ENCODE measurements around the gene PAM16.

Gene PAM16

GRCh38 chr16:4382795-4383357 lies 31.8 kb upstream of the PAM16 start:
- Histone ChIP-seq H3K4me3 (ENCODE audit: low read depth, low read length) (no peak overlapping the region), H3K4me1 (ENCODE audit: control insufficient read depth, insufficient read depth, low read length, unreplicated experiment) (peaks cover 52% of the 10 kb centered on the region), H2AFZ (ENCODE audit: low read length, unreplicated experiment) (no peak overlapping the region), H3K36me3 (ENCODE audit: insufficient read depth, low read length) (peaks cover 16% of the 10 kb centered on the region; the same call in 1 of the 2 replicates), H3K27me3 (ENCODE audit: insufficient read depth, low read length) (no peaks in the 10 kb centered on the region), H3K27ac (ENCODE audit: low read depth, low read length) (0 out of 2 replicates have a peak overlapping the region, but pooled peaks have one; percentile 32), H3K79me2 (ENCODE audit: control insufficient read depth, insufficient read depth, low read length, unreplicated experiment) (peaks cover 17% of the 10 kb centered on the region)

GRCh38 chr16:4381935-4382794 lies 31.0 kb upstream of the PAM16 start:
- Histone ChIP-seq H3K27me3 (ENCODE audit: insufficient read depth, low read length) (no peaks in the 10 kb centered on the region), H3K36me3 (ENCODE audit: insufficient read depth, low read length) (peaks cover 16% of the 10 kb centered on the region; the same call in 1 of the 2 replicates), H3K27ac (ENCODE audit: low read depth, low read length) (no peak overlapping the region), H2AFZ (ENCODE audit: low read length, unreplicated experiment) (no peak overlapping the region), H3K4me3 (ENCODE audit: low read depth, low read length) (no peak overlapping the region), H3K79me2 (ENCODE audit: control insufficient read depth, insufficient read depth, low read length, unreplicated experiment) (peaks cover 23% of the 10 kb centered on the region), H3K4me1 (ENCODE audit: control insufficient read depth, insufficient read depth, low read length, unreplicated experiment) (peaks cover 52% of the 10 kb centered on the region)

GRCh38 chr16:4381072-4381934 lies 30.2 kb upstream of the PAM16 start:
- H2AFZ ChIP-seq (ENCODE audit: low read length, unreplicated experiment): no peak overlapping the region
- H3K79me2 ChIP-seq (ENCODE audit: control insufficient read depth, insufficient read depth, low read length, unreplicated experiment): peaks cover 31% of the 10 kb centered on the region
- H3K4me3 ChIP-seq (ENCODE audit: low read depth, low read length): no peak overlapping the region
- no peaks in the 10 kb centered on the region for H3K27me3 ChIP-seq (ENCODE audit: insufficient read depth, low read length)
- no peak overlapping the region for H3K27ac ChIP-seq (ENCODE audit: low read depth, low read length)
- peaks cover 16% of the 10 kb centered on the region; the same call in 1 of the 2 replicates for H3K36me3 ChIP-seq (ENCODE audit: insufficient read depth, low read length)
- H3K4me1 ChIP-seq (ENCODE audit: control insufficient read depth, insufficient read depth, low read length, unreplicated experiment): peaks cover 51% of the 10 kb centered on the region

- no peak overlapping the region for H2AFZ ChIP-seq (ENCODE audit: low read length, unreplicated experiment)
- H3K4me3 ChIP-seq (ENCODE audit: low read depth, low read length): no peak overlapping the region
- no peaks in the 10 kb centered on the region for H3K27me3 ChIP-seq (ENCODE audit: insufficient read depth, low read length)
- H3K79me2 ChIP-seq (ENCODE audit: control insufficient read depth, insufficient read depth, low read length, unreplicated experiment): peaks cover 37% of the 10 kb centered on the region
- peak overlapping the region; percentile 10; the same call in 1 of the 2 replicates for H3K27ac ChIP-seq (ENCODE audit: low read depth, low read length)
- H3K36me3 ChIP-seq (ENCODE audit: insufficient read depth, low read length): peaks cover 16% of the 10 kb centered on the region; the same call in 1 of the 2 replicates
- peaks cover 51% of the 10 kb centered on the region for H3K4me1 ChIP-seq (ENCODE audit: control insufficient read depth, insufficient read depth, low read length, unreplicated experiment)
Measured at GRCh38 chr16:4380119-4381063, 29.3 kb upstream of the PAM16 start.

- H3K36me3 ChIP-seq (ENCODE audit: insufficient read depth, low read length): peaks cover 16% of the 10 kb centered on the region; the same call in 1 of the 2 replicates
- H2AFZ ChIP-seq (ENCODE audit: low read length, unreplicated experiment): no peak overlapping the region
- peaks cover 48% of the 10 kb centered on the region for H3K79me2 ChIP-seq (ENCODE audit: control insufficient read depth, insufficient read depth, low read length, unreplicated experiment)
- peak overlapping the region; percentile 98 for H3K27ac ChIP-seq (ENCODE audit: low read depth, low read length)
- no peaks in the 10 kb centered on the region for H3K27me3 ChIP-seq (ENCODE audit: insufficient read depth, low read length)
- no peak overlapping the region for H3K4me3 ChIP-seq (ENCODE audit: low read depth, low read length)
- H3K4me1 ChIP-seq (ENCODE audit: control insufficient read depth, insufficient read depth, low read length, unreplicated experiment): peaks cover 54% of the 10 kb centered on the region
Measured at GRCh38 chr16:4378999-4379690, 28.0 kb upstream of the PAM16 start.

GRCh38 chr16:4378161-4378666 lies 27.1 kb upstream of the PAM16 start:
- H3K79me2 ChIP-seq (ENCODE audit: control insufficient read depth, insufficient read depth, low read length, unreplicated experiment): peaks cover 57% of the 10 kb centered on the region
- peak overlapping the region; percentile 18; the same call in 1 of the 2 replicates for H3K4me3 ChIP-seq (ENCODE audit: low read depth, low read length)
- no peaks in the 10 kb centered on the region for H3K27me3 ChIP-seq (ENCODE audit: insufficient read depth, low read length)
- peaks cover 46% of the 10 kb centered on the region for H3K4me1 ChIP-seq (ENCODE audit: control insufficient read depth, insufficient read depth, low read length, unreplicated experiment)
- peaks cover 9% of the 10 kb centered on the region; the same call in 1 of the 2 replicates for H3K36me3 ChIP-seq (ENCODE audit: insufficient read depth, low read length)
- H2AFZ ChIP-seq (ENCODE audit: low read length, unreplicated experiment): no peak overlapping the region
- peak overlapping the region; percentile 98 for H3K27ac ChIP-seq (ENCODE audit: low read depth, low read length)

GRCh38 chr16:4377573-4378154 lies 26.5 kb upstream of the PAM16 start:
- H3K27ac ChIP-seq (ENCODE audit: low read depth, low read length): peak overlapping the region; percentile 98
- H3K4me1 ChIP-seq (ENCODE audit: control insufficient read depth, insufficient read depth, low read length, unreplicated experiment): peaks cover 46% of the 10 kb centered on the region
- H3K36me3 ChIP-seq (ENCODE audit: insufficient read depth, low read length): peaks cover 6% of the 10 kb centered on the region; the same call in 1 of the 2 replicates

GRCh38 chr16:4376893-4377572 lies 25.9 kb upstream of the PAM16 start:
- Histone ChIP-seq H3K27me3 (ENCODE audit: insufficient read depth, low read length) (no peaks in the 10 kb centered on the region), H3K4me3 (ENCODE audit: low read depth, low read length) (peak overlapping the region; percentile 100), H2AFZ (ENCODE audit: low read length, unreplicated experiment) (no peak overlapping the region), H3K27ac (ENCODE audit: low read depth, low read length) (peak overlapping the region; percentile 98), H3K79me2 (ENCODE audit: control insufficient read depth, insufficient read depth, low read length, unreplicated experiment) (peaks cover 69% of the 10 kb centered on the region), H3K4me1 (ENCODE audit: control insufficient read depth, insufficient read depth, low read length, unreplicated experiment) (peaks cover 46% of the 10 kb centered on the region), H3K36me3 (ENCODE audit: insufficient read depth, low read length) (peaks cover 2% of the 10 kb centered on the region; the same call in 1 of the 2 replicates)

More at GRCh38 chr16:4377573-4378154, 26.5 kb upstream of the PAM16 start:
- H3K79me2 ChIP-seq (ENCODE audit: control insufficient read depth, insufficient read depth, low read length, unreplicated experiment): peaks cover 63% of the 10 kb centered on the region
- peak overlapping the region; percentile 18; the same call in 1 of the 2 replicates for H3K4me3 ChIP-seq (ENCODE audit: low read depth, low read length)
- no peak overlapping the region for H2AFZ ChIP-seq (ENCODE audit: low read length, unreplicated experiment)
- no peaks in the 10 kb centered on the region for H3K27me3 ChIP-seq (ENCODE audit: insufficient read depth, low read length)
